NCI-H2171 (cell line): ENCODE data around the gene NMUR1.

ENCODE experiments used
- DNase-seq: peaks from one replicate; lab custom pipeline; 2025; lab: John Stamatoyannopoulos, UW

The NMUR1 gene

DNA sequence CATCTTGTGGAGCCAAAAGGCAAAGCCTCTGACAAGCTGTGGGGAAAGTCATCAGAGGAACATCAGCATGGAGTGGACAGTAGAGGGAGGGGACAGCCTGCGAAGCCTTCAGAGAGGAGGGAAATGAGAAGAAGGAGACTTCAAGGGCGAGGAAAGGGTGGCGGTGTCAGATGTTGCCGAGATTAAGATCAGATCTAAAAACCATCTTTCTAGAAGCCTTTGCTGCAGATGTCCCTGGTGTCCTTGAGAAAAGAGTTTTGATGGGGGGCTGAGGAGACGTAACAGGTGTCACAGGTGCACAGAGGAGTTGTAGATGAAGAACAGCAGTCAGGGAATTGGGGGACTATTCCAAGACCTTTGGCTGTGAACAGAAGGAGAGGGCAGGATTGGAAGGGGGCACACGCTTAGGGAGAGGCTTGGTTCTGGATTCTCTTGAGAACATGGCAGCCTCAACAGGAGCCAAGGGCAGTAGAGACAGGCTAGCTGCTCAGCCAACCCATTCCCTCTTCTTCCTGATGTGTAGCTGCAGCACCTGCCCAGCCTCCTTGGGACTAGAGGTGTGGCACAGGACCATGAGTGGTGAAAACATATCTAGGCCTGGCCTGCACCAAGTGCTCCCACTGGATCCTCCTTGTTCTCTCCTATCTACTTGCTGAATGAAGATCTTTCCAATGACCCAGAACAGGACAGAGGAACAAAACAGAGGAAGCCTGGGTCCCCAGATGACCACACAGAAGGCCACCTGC lies 43.2 kb downstream of the NMUR1 start:
- DNase-seq, result no peak

DNA sequence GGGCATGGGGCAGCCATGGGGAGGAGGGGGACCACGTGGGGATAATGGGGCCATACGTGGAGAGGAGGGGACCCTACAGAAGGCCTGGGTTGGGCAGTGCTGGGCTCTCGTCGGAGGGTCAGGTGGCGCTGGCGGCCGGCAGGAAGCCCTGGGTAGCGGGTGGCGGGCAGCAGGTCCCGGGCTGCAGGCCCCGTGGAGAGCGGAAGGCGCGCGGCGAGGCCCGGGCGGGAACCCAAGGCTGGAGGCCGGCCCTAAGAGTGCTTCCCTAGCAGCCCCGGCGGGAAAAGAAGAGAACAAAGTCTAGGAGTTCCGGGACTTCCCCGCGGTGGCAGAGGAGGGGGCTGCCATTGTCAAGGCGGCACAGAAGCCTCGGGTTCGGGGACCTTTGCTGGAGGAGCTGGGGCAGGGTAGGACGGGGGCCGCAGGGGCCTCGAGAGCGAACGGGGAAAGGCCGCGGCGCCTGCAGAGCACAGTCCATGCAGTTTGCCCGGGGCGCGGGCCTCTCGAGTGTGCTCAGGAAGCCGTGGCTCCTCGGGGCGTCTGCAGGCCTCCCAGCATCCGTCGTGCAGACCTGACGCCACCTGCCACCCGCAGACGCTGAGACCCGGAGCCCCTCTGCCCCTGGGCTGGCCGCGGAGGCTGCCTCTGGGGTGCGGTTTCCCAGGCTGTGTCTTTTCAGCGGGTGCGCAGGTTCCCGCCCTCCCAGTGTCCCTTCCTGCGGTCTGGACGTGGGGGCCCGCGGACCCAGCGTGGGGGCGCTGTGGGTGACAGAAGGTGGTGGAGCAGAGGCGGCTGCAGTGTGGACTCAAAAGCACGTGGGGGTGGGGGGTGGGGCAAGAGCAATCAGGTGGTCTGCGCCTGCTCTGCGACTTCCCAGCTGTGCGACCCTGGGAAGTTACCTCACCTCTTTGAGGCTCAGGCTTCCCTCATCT lies 46.6 kb downstream of the NMUR1 start:
- no peak for DNase-seq

DNA sequence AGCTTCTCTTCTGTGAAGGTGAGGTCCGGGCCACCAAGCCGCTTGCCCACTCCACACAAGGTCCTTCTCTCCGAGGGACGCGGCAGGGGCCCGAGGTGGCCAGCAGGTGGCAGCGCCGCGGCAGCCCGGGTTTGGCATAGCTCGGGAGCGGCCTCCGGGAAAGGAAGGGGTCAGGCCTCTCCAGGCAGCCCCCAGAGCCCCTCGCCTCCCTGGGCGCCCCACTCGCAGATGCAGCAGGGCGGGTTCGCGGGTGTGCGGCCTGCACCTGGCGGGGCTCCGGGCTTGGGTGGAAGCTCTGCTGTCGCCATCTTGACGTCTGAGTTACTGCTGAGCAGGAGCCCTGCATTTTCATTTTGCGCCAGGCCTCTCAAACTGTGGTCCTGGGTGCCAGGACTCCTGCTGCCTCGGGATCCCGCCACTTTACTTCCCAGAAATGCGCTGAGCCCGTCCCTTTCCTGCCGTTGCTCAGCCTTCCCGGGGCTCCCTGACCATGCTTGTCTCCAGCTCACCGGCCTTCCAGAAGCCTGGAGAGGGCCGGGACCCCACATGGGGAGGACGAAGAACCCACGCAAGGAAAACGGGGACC lies 47.3 kb downstream of the NMUR1 start:
- DNase-seq, result no peak

DNA sequence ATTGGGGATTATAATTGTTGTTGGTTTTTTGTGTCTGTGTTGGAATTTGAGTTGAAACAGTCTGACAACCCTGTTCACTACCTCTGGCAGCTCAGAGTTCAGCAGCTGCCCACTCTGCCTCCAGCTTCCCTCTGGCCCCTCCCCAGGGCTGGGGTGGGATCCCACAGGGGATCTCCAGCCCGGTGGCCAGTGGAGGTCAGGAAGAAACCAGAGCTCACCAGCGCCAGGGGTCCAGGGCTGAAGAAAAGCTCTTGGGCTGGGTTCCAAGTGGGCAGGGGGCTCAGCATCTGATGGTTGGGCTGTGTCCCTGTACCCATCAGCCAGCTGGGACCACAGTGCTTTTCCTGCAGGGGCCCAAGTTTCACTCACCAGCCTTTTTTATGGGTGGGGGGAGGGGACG lies 49.5 kb downstream of the NMUR1 start:
- no peak for DNase-seq

DNA sequence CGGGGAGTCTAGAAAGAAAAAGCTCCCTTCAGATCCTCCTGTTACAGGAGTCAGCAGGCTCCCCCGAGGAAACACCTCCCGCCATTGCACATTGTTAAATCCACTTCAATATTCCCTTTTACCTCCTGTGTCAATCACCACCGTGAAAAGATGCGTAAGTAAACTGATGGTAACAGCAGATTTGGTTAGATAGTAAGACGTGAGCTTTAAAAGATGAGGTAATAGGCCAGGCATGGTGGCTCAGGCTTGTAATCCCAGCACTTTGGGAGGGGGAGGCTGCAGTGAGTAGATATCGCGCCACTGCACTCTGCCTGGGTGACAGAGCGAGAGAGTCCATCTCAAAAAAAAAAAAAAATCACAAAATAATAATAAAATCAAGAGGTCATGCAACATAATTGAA lies 50.8 kb downstream of the NMUR1 start:
- DNase-seq, result no peak

DNA sequence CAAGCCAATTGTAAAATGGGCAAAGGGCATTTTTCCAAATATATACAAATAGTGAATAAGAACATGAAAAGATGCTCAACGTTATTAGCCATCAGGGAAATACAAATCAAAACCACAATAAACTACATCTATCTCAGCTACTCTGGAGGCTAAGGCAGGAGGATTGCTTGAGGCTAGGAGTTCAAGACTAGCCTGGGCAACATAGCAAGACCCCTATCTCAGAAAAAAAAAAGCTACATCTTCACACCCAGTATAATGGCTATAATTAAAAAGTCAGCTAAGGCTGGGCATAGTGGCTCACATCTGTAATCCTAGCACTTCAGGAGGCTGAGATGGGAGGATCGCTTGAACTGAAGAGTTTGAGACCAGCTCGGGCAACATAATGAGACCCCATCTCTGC lies 53.3 kb downstream of the NMUR1 start:
- no peak for DNase-seq

DNA sequence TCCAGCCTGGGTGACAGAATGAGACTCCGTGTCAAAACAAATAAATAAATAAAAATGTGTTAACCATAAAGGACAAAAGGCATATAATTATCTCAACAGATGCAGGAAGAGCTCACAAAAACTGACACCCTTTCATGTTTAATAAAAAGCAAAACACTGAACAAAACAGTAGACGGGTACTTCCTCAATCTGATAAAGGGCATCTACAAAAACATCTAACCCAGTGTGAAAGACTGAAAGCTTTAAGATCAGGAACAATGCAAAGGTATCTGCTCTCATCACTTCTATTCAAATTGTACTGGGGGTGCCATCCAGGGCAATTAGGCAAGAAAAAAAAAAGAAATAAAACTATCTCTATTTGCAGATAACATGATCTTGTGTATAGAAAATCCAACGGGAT lies 54.3 kb downstream of the NMUR1 start:
- DNase-seq, result no peak
